DND-41 (cell line): ENCODE results near the gene BIRC6.
"Not testable (repeated sequence)": the region's sequence is repeated elsewhere in the genome, so short reads cannot be mapped to it uniquely, and the experiment has no call there.

Source experiments
- ATAC-seq: fragments of 200-7000 bp; cut with Tn5 transposase; 3 replicates; pipeline ENCODE4 v1.9.1; 2021; ENCODE audit warnings: low read depth; ENCODE audit not compliant: insufficient read depth
- DNase-seq: peaks from one replicate; pipeline ENCODE4 v3.0.0-alpha.2; 2020
- H2AFZ ChIP-seq: 2 replicates; pipeline ENCODE4 v1.6.0; 2012; ENCODE audit warnings: low read depth, low read length
- H3K27ac ChIP-seq: 2 replicates; pipeline ENCODE4 v1.5.1; 2012; ENCODE audit warnings: low read length, inconsistent platforms
- H3K27me3 ChIP-seq: fragments of 200-600 bp; sonication (generic); 2 replicates; pipeline ENCODE4 v1.6.0; 2012; ENCODE audit warnings: low read length, mild to moderate bottlenecking, inconsistent platforms; ENCODE audit not compliant: insufficient read depth, poor library complexity
- H3K36me3 ChIP-seq: 2 replicates; pipeline ENCODE4 v1.5.1; 2012; ENCODE audit warnings: low read length, inconsistent platforms; ENCODE audit not compliant: insufficient read depth
- H3K4me1 ChIP-seq: 2 replicates; pipeline ENCODE4 v1.5.1; 2012; ENCODE audit warnings: mild to moderate bottlenecking, low read length; ENCODE audit not compliant: insufficient read depth
- H3K4me2 ChIP-seq: 2 replicates; pipeline ENCODE4 v1.6.0; 2012; ENCODE audit warnings: mild to moderate bottlenecking, moderate library complexity, low read length, inconsistent platforms; ENCODE audit not compliant: insufficient read depth
- H3K4me3 ChIP-seq, 2 experiments: fragments of 200-600 bp in 1 of 2; shearing (Covaris generic) in 1 of 2; 2 replicates each; pipeline ENCODE4 v1.5.1; 2012 to 2016; ENCODE audit warnings: inconsistent platforms in 2 of 2, low read length in 2 of 2, mild to moderate bottlenecking in 2 of 2, low read depth in 1 of 2, moderate library complexity in 1 of 2
- H3K79me2 ChIP-seq: 2 replicates; pipeline ENCODE4 v1.6.0; 2012; ENCODE audit warnings: low read length, inconsistent platforms; ENCODE audit not compliant: insufficient read depth
- H3K9ac ChIP-seq: 2 replicates; pipeline ENCODE4 v1.6.0; 2012; ENCODE audit warnings: low read depth, mild to moderate bottlenecking, inconsistent platforms, low read length, moderate library complexity
- H3K9me3 ChIP-seq: 2 replicates; pipeline ENCODE4 v1.5.1; 2012; ENCODE audit warnings: low read length, moderate library complexity, mild to moderate bottlenecking, inconsistent platforms; ENCODE audit not compliant: insufficient read depth, severe bottlenecking
- H4K20me1 ChIP-seq: 2 replicates; pipeline ENCODE4 v1.6.0; 2012; ENCODE audit warnings: low read length; ENCODE audit not compliant: insufficient read depth
- EZH2 ChIP-seq: IDR thresholded peaks from 3 replicates; pipeline ENCODE4 v1.6.1; 2012; ENCODE audit warnings: borderline replicate concordance, low read depth, mild to moderate bottlenecking, moderate library complexity, low read length, inconsistent platforms; ENCODE audit not compliant: severe bottlenecking
- TF ChIP-seq, protein P1 (sequence below): IDR thresholded peaks from 2 replicates; pipeline ENCODE4 v1.5.1; 2012; ENCODE audit warnings: borderline replicate concordance, low read length, moderate library complexity, mild to moderate bottlenecking; ENCODE audit not compliant: poor library complexity, severe bottlenecking; ENCODE audit errors: extremely low read depth

Gene BIRC6

DNA sequence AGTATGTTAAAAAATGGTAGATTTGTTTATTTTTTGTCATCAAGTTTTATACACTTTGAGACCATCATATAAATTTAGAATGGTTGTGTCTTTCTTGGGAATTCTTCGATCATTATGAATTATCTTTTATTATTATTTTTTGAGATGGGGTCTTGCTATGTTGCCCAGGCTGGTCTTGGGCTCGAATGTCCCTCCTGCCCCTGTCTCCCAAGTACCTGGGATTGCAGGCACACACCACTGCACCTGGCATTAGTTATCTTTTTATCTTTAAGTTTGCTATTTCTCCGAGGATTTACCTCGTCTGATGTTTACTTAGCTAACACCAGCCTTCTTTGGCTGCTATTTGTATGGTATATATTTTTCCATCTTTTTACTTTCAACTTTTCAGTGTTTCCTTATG, 100.0 kb downstream of the BIRC6 start:
- Histone ChIP-seq H3K27me3 (no peaks in the 10 kb centered on the region), H2AFZ (no peak overlapping the region), H3K4me3 (no peak overlapping the region), H3K9ac (no peak overlapping the region), H4K20me1 (no peaks in the 10 kb centered on the region), H3K4me2 (no peak overlapping the region), H3K4me1 (no peaks in the 10 kb centered on the region), H3K79me2 (peaks cover 14% of the 10 kb centered on the region), H3K27ac (no peak overlapping the region), H3K9me3 (no peaks in the 10 kb centered on the region), H3K36me3 (peaks cover 32% of the 10 kb centered on the region; the same call in 1 of the 2 replicates)
- DNase-seq (no peak), ATAC-seq (no peak)
- TF ChIP-seq, protein P1, sequence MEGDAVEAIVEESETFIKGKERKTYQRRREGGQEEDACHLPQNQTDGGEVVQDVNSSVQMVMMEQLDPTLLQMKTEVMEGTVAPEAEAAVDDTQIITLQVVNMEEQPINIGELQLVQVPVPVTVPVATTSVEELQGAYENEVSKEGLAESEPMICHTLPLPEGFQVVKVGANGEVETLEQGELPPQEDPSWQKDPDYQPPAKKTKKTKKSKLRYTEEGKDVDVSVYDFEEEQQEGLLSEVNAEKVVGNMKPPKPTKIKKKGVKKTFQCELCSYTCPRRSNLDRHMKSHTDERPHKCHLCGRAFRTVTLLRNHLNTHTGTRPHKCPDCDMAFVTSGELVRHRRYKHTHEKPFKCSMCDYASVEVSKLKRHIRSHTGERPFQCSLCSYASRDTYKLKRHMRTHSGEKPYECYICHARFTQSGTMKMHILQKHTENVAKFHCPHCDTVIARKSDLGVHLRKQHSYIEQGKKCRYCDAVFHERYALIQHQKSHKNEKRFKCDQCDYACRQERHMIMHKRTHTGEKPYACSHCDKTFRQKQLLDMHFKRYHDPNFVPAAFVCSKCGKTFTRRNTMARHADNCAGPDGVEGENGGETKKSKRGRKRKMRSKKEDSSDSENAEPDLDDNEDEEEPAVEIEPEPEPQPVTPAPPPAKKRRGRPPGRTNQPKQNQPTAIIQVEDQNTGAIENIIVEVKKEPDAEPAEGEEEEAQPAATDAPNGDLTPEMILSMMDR = no peak
- TF ChIP-seq EZH2 = no peak

DNA sequence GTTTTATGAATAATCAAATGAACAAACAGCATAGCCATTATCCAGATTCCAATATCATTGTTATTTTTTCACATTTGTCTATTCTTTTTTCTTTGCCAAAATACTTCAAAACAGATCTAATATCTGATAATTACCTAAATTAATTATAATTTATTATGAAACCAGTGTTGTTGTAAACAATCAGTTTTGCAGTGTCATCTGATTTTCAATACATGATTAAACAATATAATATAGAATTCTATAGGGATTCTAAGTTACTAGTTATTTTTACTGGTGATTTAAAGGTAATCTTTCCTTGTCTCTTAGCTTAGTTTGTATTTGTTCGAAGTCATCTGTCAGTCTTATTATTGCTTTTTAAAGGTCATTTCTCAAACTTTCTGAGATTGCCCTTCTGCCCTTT, 101.0 kb downstream of the BIRC6 start:
- no peak for ATAC-seq
- TF ChIP-seq, protein P1 = no peak
- no peak for TF ChIP-seq EZH2
- H3K9ac ChIP-seq = no peak overlapping the region
- DNase-seq = no peak
- no peaks in the 10 kb centered on the region for H3K27me3 ChIP-seq
- peaks cover 39% of the 10 kb centered on the region for H3K36me3 ChIP-seq
- no peaks in the 10 kb centered on the region for H3K4me1 ChIP-seq
- no peaks in the 10 kb centered on the region for H3K9me3 ChIP-seq
- H3K4me2 ChIP-seq = no peak overlapping the region
- peaks cover 15% of the 10 kb centered on the region for H3K79me2 ChIP-seq
- no peak overlapping the region for H2AFZ ChIP-seq
- H3K27ac ChIP-seq = no peak overlapping the region
- no peak overlapping the region for H3K4me3 ChIP-seq
- H4K20me1 ChIP-seq = no peaks in the 10 kb centered on the region

DNA sequence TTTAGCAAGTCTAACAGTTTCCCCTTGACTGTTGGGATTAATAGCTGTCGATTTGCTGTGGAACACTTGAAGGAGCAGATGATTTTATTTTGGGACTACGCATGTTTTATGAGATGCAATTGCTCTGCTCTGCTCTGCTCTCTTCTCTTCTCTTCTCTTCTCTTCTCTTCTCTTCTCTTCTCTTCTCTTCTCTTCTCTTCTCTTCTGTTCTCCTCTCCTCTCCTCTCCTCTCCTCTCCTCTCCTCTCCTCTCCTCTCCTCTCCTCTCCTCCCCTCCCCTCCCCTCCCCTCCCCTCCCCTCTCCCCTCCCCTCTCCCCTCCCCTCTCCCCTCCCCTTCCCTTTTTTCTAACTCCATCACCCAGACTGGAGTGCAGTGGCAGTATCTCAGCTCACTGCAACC, 104.0 kb downstream of the BIRC6 start:
- H4K20me1 ChIP-seq, H2AFZ ChIP-seq, H3K27ac ChIP-seq, H3K4me2 ChIP-seq, H3K4me3 ChIP-seq, H3K27me3 ChIP-seq, DNase-seq, H3K9ac ChIP-seq, H3K4me1 ChIP-seq, ATAC-seq, H3K9me3 ChIP-seq: not testable (repeated sequence)
- Histone ChIP-seq H3K79me2 (peaks cover 15% of the 10 kb centered on the region), H3K36me3 (peaks cover 58% of the 10 kb centered on the region)

DNA sequence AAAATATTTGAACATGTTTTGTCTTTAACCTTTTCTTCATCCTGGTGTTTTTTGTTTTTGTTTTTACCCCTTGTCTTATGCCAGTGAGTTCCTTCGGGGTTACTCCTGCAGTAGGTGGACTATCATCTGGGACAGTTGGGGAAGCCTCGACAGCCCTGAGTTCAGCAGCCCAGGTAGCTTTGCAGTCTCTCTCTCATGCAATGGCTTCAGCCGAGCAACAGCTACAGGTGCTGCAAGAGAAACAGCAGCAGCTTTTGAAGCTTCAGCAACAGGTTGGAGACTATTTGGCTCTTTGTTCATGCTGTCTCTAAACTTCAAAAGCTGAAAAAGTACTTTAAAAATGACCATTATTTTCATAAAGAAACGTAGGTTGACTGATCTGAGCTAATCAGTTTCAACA, 106.3 kb downstream of the BIRC6 start:
- H2AFZ ChIP-seq = no peak overlapping the region
- peaks cover 14% of the 10 kb centered on the region for H3K79me2 ChIP-seq
- H3K36me3 ChIP-seq = peaks cover 69% of the 10 kb centered on the region
- no peak overlapping the region for H3K4me3 ChIP-seq
- no peak for TF ChIP-seq EZH2
- TF ChIP-seq, protein P1 = no peak
- H3K4me2 ChIP-seq = no peak overlapping the region
- H4K20me1 ChIP-seq = no peaks in the 10 kb centered on the region
- ATAC-seq = no peak
- no peaks in the 10 kb centered on the region for H3K27me3 ChIP-seq
- H3K9ac ChIP-seq = no peak overlapping the region
- no peak overlapping the region for H3K27ac ChIP-seq
- no peaks in the 10 kb centered on the region for H3K9me3 ChIP-seq
- no peak for DNase-seq
- no peaks in the 10 kb centered on the region for H3K4me1 ChIP-seq
